ENCODE results near the gene SLC5A12.

Gene SLC5A12

GRCh38 chr11:26715133-26715532 lies 6.7 kb downstream of the SLC5A12 start:
- DNase-seq (ENCODE audit: low spot score), result no peak
- in situ Hi-C loops (cut with MboI; ENCODE audit: low pct_unique_long_range_greater_than_20kb, low sequenced_read_pairs, unreplicated experiment), result no loop called here
- no peak for TF ChIP-seq CTCF (IDR thresholded peaks at IDR 0.05; ENCODE audit: extremely low read depth, insufficient read depth, missing control alignments)

- in situ Hi-C loops (cut with MboI; ENCODE audit: low pct_unique_long_range_greater_than_20kb, low sequenced_read_pairs, unreplicated experiment), result no loop called here
- no peak for DNase-seq (ENCODE audit: low spot score)
- TF ChIP-seq CTCF (IDR thresholded peaks at IDR 0.05; ENCODE audit: extremely low read depth, insufficient read depth, missing control alignments), result no peak
Measured at GRCh38 chr11:26712497-26712896, 9.4 kb downstream of the SLC5A12 start.

GRCh38 chr11:26710489-26710888 lies 11.4 kb downstream of the SLC5A12 start:
- in situ Hi-C loops (cut with MboI; ENCODE audit: low pct_unique_long_range_greater_than_20kb, low sequenced_read_pairs, unreplicated experiment), result no loop called here
- no peak for TF ChIP-seq CTCF (IDR thresholded peaks at IDR 0.05; ENCODE audit: extremely low read depth, insufficient read depth, missing control alignments)
- no peak for DNase-seq (ENCODE audit: low spot score)

- in situ Hi-C loops (cut with MboI; ENCODE audit: low pct_unique_long_range_greater_than_20kb, low sequenced_read_pairs, unreplicated experiment), result no loop called here
Measured at GRCh38 chr11:26708736-26709456, 13.0 kb downstream of the SLC5A12 start.

GRCh38 chr11:26706181-26706580 lies 15.7 kb downstream of the SLC5A12 start:
- in situ Hi-C loops (cut with MboI; ENCODE audit: low pct_unique_long_range_greater_than_20kb, low sequenced_read_pairs, unreplicated experiment), result no loop called here
- TF ChIP-seq CTCF (IDR thresholded peaks at IDR 0.05; ENCODE audit: extremely low read depth, insufficient read depth, missing control alignments), result no peak
- no peak for DNase-seq (ENCODE audit: low spot score)

More at GRCh38 chr11:26708736-26709456, 13.0 kb downstream of the SLC5A12 start:
- no peak for TF ChIP-seq CTCF (IDR thresholded peaks at IDR 0.05; ENCODE audit: extremely low read depth, insufficient read depth, missing control alignments)
- no peak for DNase-seq (ENCODE audit: low spot score)

- in situ Hi-C loops (cut with MboI; ENCODE audit: low pct_unique_long_range_greater_than_20kb, low sequenced_read_pairs, unreplicated experiment), result no loop called here
- DNase-seq (ENCODE audit: low spot score), result no peak
- no peak for TF ChIP-seq CTCF (IDR thresholded peaks at IDR 0.05; ENCODE audit: extremely low read depth, insufficient read depth, missing control alignments)
Measured at GRCh38 chr11:26704249-26704648, 17.6 kb downstream of the SLC5A12 start.
